Measurements from ENCODE around the gene ABCA4.

Gene ABCA4

GRCh38 chr1:94118471-94118870, 2.5 kb downstream of the ABCA4 start:
- no peak for DNase-seq (ENCODE audit: low spot score)
- in situ Hi-C loops (cut with MboI; ENCODE audit: low pct_unique_long_range_greater_than_20kb, low sequenced_read_pairs, unreplicated experiment) = no loop called here
- no peak for TF ChIP-seq CTCF (IDR thresholded peaks at IDR 0.05; ENCODE audit: extremely low read depth, insufficient read depth, missing control alignments)

GRCh38 chr1:94118013-94118412, 2.9 kb downstream of the ABCA4 start:
- DNase-seq (ENCODE audit: low spot score) = no peak
- no peak for TF ChIP-seq CTCF (IDR thresholded peaks at IDR 0.05; ENCODE audit: extremely low read depth, insufficient read depth, missing control alignments)
- in situ Hi-C loops (cut with MboI; ENCODE audit: low pct_unique_long_range_greater_than_20kb, low sequenced_read_pairs, unreplicated experiment) = no loop called here

GRCh38 chr1:94117259-94117851, 3.6 kb downstream of the ABCA4 start:
- no peak for TF ChIP-seq CTCF (IDR thresholded peaks at IDR 0.05; ENCODE audit: extremely low read depth, insufficient read depth, missing control alignments)
- DNase-seq (ENCODE audit: low spot score) = no peak
- in situ Hi-C loops (cut with MboI; ENCODE audit: low pct_unique_long_range_greater_than_20kb, low sequenced_read_pairs, unreplicated experiment) = no loop called here

- in situ Hi-C loops (cut with MboI; ENCODE audit: low pct_unique_long_range_greater_than_20kb, low sequenced_read_pairs, unreplicated experiment) = no loop called here
- TF ChIP-seq CTCF (IDR thresholded peaks at IDR 0.05; ENCODE audit: extremely low read depth, insufficient read depth, missing control alignments) = no peak
- DNase-seq (ENCODE audit: low spot score) = no peak
Observed at GRCh38 chr1:94115900-94116436, 5.0 kb downstream of the ABCA4 start.

- no peak for DNase-seq (ENCODE audit: low spot score)
- no peak for TF ChIP-seq CTCF (IDR thresholded peaks at IDR 0.05; ENCODE audit: extremely low read depth, insufficient read depth, missing control alignments)
- in situ Hi-C loops (cut with MboI; ENCODE audit: low pct_unique_long_range_greater_than_20kb, low sequenced_read_pairs, unreplicated experiment) = no loop called here
Observed at GRCh38 chr1:94115254-94115899, 5.6 kb downstream of the ABCA4 start.

GRCh38 chr1:94113589-94114226, 7.2 kb downstream of the ABCA4 start:
- in situ Hi-C loops (cut with MboI; ENCODE audit: low pct_unique_long_range_greater_than_20kb, low sequenced_read_pairs, unreplicated experiment) = no loop called here
- DNase-seq (ENCODE audit: low spot score) = no peak
- no peak for TF ChIP-seq CTCF (IDR thresholded peaks at IDR 0.05; ENCODE audit: extremely low read depth, insufficient read depth, missing control alignments)

All from GM13977 (cell line).